K562 (cell line): Measurements from ENCODE around the gene KLK7.

Experiments
- ARID4B ChIP-seq: sonication (generic); formaldehyde crosslinking; IDR thresholded peaks from 2 replicates; pipeline ENCODE4 v1.8.0; 2022; ENCODE audit warnings: mild to moderate bottlenecking, missing genetic modification reagents
- E2F6 ChIP-seq, 2 experiments: IDR thresholded peaks; 2 replicates each; pipeline ENCODE4 v1.6.1; 2011; ENCODE audit warnings: borderline replicate concordance in 1 of 2, control low read depth in 1 of 2, low read depth in 1 of 2, low read length in 1 of 2, mild to moderate bottlenecking in 1 of 2, mixed read lengths in 1 of 2, moderate library complexity in 1 of 2; ENCODE audit not compliant: insufficient read depth in 1 of 2, insufficient read length in 1 of 2, poor library complexity in 1 of 2, severe bottlenecking in 1 of 2; ENCODE audit errors: extremely low read depth in 1 of 2
- EP300 ChIP-seq: IDR thresholded peaks from 2 replicates; pipeline ENCODE4 v1.6.1; 2012; ENCODE audit warnings: low read length, improper control_type of control experiment
- MTA2 ChIP-seq: fragments of 450-650 bp; IDR thresholded peaks from 2 replicates; pipeline ENCODE4 v1.6.1; 2016; ENCODE audit warnings: low read depth
- MYC ChIP-seq, 2 experiments: fragments of 250-450 bp in 1 of 2; sonication (Bioruptor Pico) in 1 of 2; IDR thresholded peaks; 2 replicates each; pipeline versions ENCODE4 v1.5.1 to v1.6.1; 2012 to 2021; ENCODE audit warnings: low read depth in 2 of 2, borderline replicate concordance in 1 of 2, improper control_type of control experiment in 1 of 2, low read length in 1 of 2, mild to moderate bottlenecking in 1 of 2, moderate library complexity in 1 of 2
- NFE2 ChIP-seq: IDR thresholded peaks from 2 replicates; pipeline ENCODE4 v1.6.1; 2014; ENCODE audit warnings: antibody characterized with exemption, low read depth
- RBM14 ChIP-seq: fragments of 200-400 bp; formaldehyde crosslinking; IDR thresholded peaks from 2 replicates; pipeline ENCODE4 v1.6.1; 2018; ENCODE audit warnings: low read depth, mild to moderate bottlenecking, low read length, moderate library complexity, borderline replicate concordance; ENCODE audit not compliant: insufficient read depth
- TF ChIP-seq, protein P1 (sequence below), 3 experiments: IDR thresholded peaks in 2 of 3; conservative IDR thresholded peaks in 1 of 3; 2 replicates each; pipeline ENCODE4 v1.5.1; 2011 to 2012; ENCODE audit warnings: low read length in 3 of 3, mild to moderate bottlenecking in 3 of 3, control low read depth in 2 of 3, improper control_type of control experiment in 1 of 3, inconsistent platforms in 1 of 3, low read depth in 1 of 3, mixed read lengths in 1 of 3, moderate library complexity in 1 of 3; ENCODE audit not compliant: insufficient read depth in 2 of 3
- TF ChIP-seq, protein P2 (sequence below): fragments of 450-650 bp; IDR thresholded peaks from 2 replicates; pipeline ENCODE4 v1.6.1; 2017; ENCODE audit warnings: antibody characterized with exemption

DNA sequence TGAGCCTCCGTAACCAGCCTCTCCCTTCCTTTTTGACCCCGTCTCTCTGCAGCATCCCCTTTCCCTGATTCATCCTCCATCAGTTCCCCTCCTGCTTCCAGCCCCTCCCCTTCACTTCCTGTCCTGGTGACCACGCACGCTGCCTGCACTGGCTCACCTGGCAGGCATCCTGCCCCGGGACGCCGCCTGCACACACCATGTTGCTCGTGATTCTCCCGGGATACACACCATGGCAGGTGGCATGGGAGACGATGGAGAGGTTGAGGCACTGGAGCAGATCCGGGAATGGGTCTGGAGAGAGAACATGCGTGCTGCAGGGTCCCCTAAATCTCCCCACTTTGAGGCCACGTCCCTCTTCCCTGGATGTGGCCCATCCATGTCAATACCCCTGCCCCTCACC, 46.9 kb upstream of the KLK7 start:
- TF ChIP-seq NFE2, result no peak
- no peak for TF ChIP-seq ARID4B (CRISPR knock-in tag)
- TF ChIP-seq, protein P1, sequence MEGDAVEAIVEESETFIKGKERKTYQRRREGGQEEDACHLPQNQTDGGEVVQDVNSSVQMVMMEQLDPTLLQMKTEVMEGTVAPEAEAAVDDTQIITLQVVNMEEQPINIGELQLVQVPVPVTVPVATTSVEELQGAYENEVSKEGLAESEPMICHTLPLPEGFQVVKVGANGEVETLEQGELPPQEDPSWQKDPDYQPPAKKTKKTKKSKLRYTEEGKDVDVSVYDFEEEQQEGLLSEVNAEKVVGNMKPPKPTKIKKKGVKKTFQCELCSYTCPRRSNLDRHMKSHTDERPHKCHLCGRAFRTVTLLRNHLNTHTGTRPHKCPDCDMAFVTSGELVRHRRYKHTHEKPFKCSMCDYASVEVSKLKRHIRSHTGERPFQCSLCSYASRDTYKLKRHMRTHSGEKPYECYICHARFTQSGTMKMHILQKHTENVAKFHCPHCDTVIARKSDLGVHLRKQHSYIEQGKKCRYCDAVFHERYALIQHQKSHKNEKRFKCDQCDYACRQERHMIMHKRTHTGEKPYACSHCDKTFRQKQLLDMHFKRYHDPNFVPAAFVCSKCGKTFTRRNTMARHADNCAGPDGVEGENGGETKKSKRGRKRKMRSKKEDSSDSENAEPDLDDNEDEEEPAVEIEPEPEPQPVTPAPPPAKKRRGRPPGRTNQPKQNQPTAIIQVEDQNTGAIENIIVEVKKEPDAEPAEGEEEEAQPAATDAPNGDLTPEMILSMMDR (IDR thresholded peaks at IDR 0.05 in 2 of 3, conservative IDR thresholded peaks at IDR 0.05 in 1 of 3; ENCODE audit: insufficient read depth in 2 of 3, low read depth in 1 of 3, low read length in 3 of 3), result no peak
- TF ChIP-seq, protein P2, sequence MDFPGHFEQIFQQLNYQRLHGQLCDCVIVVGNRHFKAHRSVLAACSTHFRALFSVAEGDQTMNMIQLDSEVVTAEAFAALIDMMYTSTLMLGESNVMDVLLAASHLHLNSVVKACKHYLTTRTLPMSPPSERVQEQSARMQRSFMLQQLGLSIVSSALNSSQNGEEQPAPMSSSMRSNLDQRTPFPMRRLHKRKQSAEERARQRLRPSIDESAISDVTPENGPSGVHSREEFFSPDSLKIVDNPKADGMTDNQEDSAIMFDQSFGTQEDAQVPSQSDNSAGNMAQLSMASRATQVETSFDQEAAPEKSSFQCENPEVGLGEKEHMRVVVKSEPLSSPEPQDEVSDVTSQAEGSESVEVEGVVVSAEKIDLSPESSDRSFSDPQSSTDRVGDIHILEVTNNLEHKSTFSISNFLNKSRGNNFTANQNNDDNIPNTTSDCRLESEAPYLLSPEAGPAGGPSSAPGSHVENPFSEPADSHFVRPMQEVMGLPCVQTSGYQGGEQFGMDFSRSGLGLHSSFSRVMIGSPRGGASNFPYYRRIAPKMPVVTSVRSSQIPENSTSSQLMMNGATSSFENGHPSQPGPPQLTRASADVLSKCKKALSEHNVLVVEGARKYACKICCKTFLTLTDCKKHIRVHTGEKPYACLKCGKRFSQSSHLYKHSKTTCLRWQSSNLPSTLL, result no peak
- no peak for TF ChIP-seq E2F6 (IDR thresholded peaks at IDR 0.05; ENCODE audit: borderline replicate concordance in 1 of 2, extremely low read depth in 1 of 2, insufficient read depth in 1 of 2, insufficient read length in 1 of 2, low read depth in 1 of 2, low read length in 1 of 2, poor library complexity in 1 of 2, severe bottlenecking in 1 of 2)
- no peak for TF ChIP-seq RBM14
- no peak for TF ChIP-seq EP300
- TF ChIP-seq MYC (IDR thresholded peaks at IDR 0.05; ENCODE audit: low read depth, low read length), result no peak
- no peak for TF ChIP-seq MYC (CRISPR knock-in tag; IDR thresholded peaks at IDR 0.05; ENCODE audit: borderline replicate concordance, low read depth)
- no peak for TF ChIP-seq MTA2
